ENCODE data around the gene KCNK5.

KCNK5 gene

GRCh38 chr6:39228992-39229767 lies at the start of gene KCNK5:
Gene KCNK5 (minus strand): TSS chr6:39229475. CDS start chr6:39229111, 364 bp downstream.
- H3K4me3 ChIP-seq (ENCODE audit: low read depth, low read length) = peak within 1 kb of the TSS; percentile 23
- DNase-seq (ENCODE audit: low read depth) = no peak
- peak; percentile 62 for TF ChIP-seq CTCF (IDR thresholded peaks at IDR 0.05; ENCODE audit: low read depth, low read length, missing control alignments)

- H3K4me3 ChIP-seq (ENCODE audit: low read depth, low read length) = no peak overlapping the region
- no peak for DNase-seq (ENCODE audit: low read depth)
- TF ChIP-seq CTCF (IDR thresholded peaks at IDR 0.05; ENCODE audit: low read depth, low read length, missing control alignments) = no peak
Observed at GRCh38 chr6:39276379-39276995, 47.2 kb upstream of the KCNK5 start.

- no peak for DNase-seq (ENCODE audit: low read depth)
- no peak overlapping the region for H3K4me3 ChIP-seq (ENCODE audit: low read depth, low read length)
- TF ChIP-seq CTCF (IDR thresholded peaks at IDR 0.05; ENCODE audit: low read depth, low read length, missing control alignments) = no peak
Observed at GRCh38 chr6:39274903-39275302, 45.6 kb upstream of the KCNK5 start.

- H3K4me3 ChIP-seq (ENCODE audit: low read depth, low read length) = no peak overlapping the region
- no peak for TF ChIP-seq CTCF (IDR thresholded peaks at IDR 0.05; ENCODE audit: low read depth, low read length, missing control alignments)
- no peak for DNase-seq (ENCODE audit: low read depth)
Observed at GRCh38 chr6:39274471-39274870, 45.2 kb upstream of the KCNK5 start.

- no peak for TF ChIP-seq CTCF (IDR thresholded peaks at IDR 0.05; ENCODE audit: low read depth, low read length, missing control alignments)
- no peak overlapping the region for H3K4me3 ChIP-seq (ENCODE audit: low read depth, low read length)
- no peak for DNase-seq (ENCODE audit: low read depth)
Observed at GRCh38 chr6:39273406-39273821, 44.1 kb upstream of the KCNK5 start.

- no peak for TF ChIP-seq CTCF (IDR thresholded peaks at IDR 0.05; ENCODE audit: low read depth, low read length, missing control alignments)
- H3K4me3 ChIP-seq (ENCODE audit: low read depth, low read length) = no peak overlapping the region
- no peak for DNase-seq (ENCODE audit: low read depth)
Observed at GRCh38 chr6:39269961-39270360, 40.7 kb upstream of the KCNK5 start.

Measured in GM12864 (cell line).